ENCODE measurements around the gene OSM. TPM values are rescaled to one million over a fixed set of nuclear protein-coding genes. Genes with fewer than 3 reads are reported as not detected.
A peak's percentile ranks its signal among the peaks of the same experiment; 100 is the strongest.

OSM gene
- total RNA-seq, 1 donor from 2014 or later = 0.52 TPM

DNA sequence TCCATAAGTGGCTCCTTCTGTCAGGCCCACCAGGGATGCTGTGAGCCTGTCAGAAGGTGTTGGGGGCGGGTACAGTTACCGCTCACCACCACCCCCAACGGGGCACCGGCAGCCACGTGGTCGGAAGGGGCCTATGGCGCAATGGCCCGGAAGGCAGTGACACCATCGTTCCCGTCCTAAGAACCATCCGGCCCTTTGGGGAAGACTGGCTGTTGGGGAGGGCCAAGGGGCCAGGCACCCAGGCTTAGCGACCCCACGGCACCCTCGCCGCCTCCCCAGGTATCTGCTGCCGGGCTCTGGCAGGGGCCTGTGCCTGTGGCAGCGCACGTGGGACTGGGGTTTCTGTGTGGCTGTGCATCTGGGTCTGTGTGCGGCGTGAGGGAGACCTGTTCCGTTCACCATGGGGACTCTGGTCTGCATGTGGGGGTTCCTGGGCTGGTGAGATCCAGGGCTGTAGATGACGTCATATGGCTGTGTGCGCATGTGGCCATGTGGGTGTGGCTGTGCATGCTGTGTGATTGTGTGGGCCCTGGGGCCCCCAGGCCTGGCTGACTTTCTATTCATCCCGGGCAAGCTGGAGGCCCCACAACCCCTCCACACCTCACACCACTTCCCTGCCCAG, 717 bp downstream of the OSM start:
- Histone ChIP-seq H3K9me3 (ENCODE audit: control insufficient read depth in 3 of 3, low read length in 3 of 3) (no peaks in the 10 kb centered on the region), H3K27ac (ENCODE audit: low read depth, low read length) (peak overlapping the region; percentile 51), H3K4me1 (ENCODE audit: control insufficient read depth in 3 of 3, insufficient read depth in 3 of 3, low read length in 3 of 3) (peaks cover 0 to 12% (median 2%) of the 10 kb centered on the region in 3 donors), H3K4me3 (ENCODE audit: low read length in 3 of 3) (peak overlapping the region in 2 of 3 donors; percentile 23 to 40), H3K36me3 (ENCODE audit: control insufficient read depth in 3 of 3, insufficient read depth in 3 of 3, low read length in 3 of 3) (no peaks in the 10 kb centered on the region), H3K9ac (ENCODE audit: low read depth in 1 of 3, low read length in 3 of 3) (peak overlapping the region in 1 of 3 donors; percentile 23), H3K27me3 (ENCODE audit: control insufficient read depth in 3 of 3, insufficient read depth in 3 of 3, low read length in 3 of 3) (peaks cover 0 to 18% (median 14%) of the 10 kb centered on the region in 3 donors)

DNA sequence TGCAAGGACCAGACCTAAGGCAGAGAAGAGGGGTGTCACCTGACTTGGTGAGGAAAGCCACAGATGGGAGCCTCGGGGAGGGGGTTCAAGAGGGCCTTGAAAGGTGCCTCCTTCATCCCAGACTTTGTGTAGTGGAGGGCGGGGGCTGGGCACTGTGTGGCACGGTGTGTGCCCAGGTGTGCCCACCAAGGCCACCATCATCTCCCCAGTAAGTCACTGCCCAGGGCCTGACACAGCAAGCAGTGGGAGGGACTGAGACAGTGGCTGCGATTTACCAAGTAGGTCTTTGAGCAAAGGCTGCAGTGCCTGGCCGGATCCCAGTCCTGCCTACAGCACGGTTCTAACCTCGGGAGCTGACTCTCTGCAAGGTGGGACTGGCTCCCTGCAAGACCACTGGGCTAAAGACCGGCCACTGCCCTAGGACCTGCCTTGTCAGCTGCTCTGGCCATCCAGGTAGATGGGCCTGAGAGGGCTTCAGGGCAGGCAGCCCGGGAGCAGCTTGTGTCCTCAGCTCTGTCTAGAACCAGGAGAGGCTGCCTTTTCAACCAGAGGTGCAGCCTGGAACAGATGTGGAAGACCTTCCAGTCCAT, 1.4 kb downstream of the OSM start:
- Histone ChIP-seq H3K36me3 (ENCODE audit: control insufficient read depth in 3 of 3, insufficient read depth in 3 of 3, low read length in 3 of 3) (no peaks in the 10 kb centered on the region), H3K9me3 (ENCODE audit: control insufficient read depth in 3 of 3, low read length in 3 of 3) (no peaks in the 10 kb centered on the region), H3K4me1 (ENCODE audit: control insufficient read depth in 3 of 3, insufficient read depth in 3 of 3, low read length in 3 of 3) (peaks cover 0 to 12% (median 2%) of the 10 kb centered on the region in 3 donors), H3K4me3 (ENCODE audit: low read length in 3 of 3) (no peak overlapping the region), H3K27me3 (ENCODE audit: control insufficient read depth in 3 of 3, insufficient read depth in 3 of 3, low read length in 3 of 3) (peaks cover 0 to 19% (median 14%) of the 10 kb centered on the region in 3 donors), H3K9ac (ENCODE audit: low read depth in 1 of 3, low read length in 3 of 3) (no peak overlapping the region), H3K27ac (ENCODE audit: low read depth, low read length) (no peak overlapping the region)

DNA sequence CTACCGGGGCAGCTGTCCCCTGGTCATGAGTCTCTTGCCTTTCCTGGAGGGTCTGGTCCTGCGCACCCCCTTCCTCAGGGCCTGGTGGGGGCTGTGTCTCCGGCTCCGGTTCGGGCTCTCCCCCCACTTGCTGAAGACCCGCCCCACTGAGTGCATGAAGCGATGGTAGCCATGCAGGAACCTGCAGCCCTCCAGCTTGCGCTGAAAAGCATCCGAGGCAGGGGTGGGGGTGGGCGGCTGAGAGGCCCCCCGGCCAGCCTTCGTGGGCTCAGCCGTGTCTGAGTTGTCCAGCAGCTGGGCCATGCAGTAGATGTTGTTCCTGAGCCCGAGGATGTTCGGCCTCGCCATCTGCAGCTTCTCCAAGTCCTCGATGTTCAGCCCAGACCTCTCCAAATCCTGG, 2.8 kb downstream of the OSM start:
- no peak overlapping the region for H3K9ac ChIP-seq (ENCODE audit: low read depth in 1 of 3, low read length in 3 of 3)
- no peak overlapping the region for H3K4me3 ChIP-seq (ENCODE audit: low read length in 3 of 3)
- no peaks in the 10 kb centered on the region for H3K9me3 ChIP-seq (ENCODE audit: control insufficient read depth in 3 of 3, low read length in 3 of 3)
- no peaks in the 10 kb centered on the region for H3K36me3 ChIP-seq (ENCODE audit: control insufficient read depth in 3 of 3, insufficient read depth in 3 of 3, low read length in 3 of 3)
- no peak overlapping the region for H3K27ac ChIP-seq (ENCODE audit: low read depth, low read length)
- peaks cover 0 to 12% (median 2%) of the 10 kb centered on the region in 3 donors for H3K4me1 ChIP-seq (ENCODE audit: control insufficient read depth in 3 of 3, insufficient read depth in 3 of 3, low read length in 3 of 3)
- H3K27me3 ChIP-seq (ENCODE audit: control insufficient read depth in 3 of 3, insufficient read depth in 3 of 3, low read length in 3 of 3) = peaks cover 0 to 19% (median 14%) of the 10 kb centered on the region in 3 donors

DNA sequence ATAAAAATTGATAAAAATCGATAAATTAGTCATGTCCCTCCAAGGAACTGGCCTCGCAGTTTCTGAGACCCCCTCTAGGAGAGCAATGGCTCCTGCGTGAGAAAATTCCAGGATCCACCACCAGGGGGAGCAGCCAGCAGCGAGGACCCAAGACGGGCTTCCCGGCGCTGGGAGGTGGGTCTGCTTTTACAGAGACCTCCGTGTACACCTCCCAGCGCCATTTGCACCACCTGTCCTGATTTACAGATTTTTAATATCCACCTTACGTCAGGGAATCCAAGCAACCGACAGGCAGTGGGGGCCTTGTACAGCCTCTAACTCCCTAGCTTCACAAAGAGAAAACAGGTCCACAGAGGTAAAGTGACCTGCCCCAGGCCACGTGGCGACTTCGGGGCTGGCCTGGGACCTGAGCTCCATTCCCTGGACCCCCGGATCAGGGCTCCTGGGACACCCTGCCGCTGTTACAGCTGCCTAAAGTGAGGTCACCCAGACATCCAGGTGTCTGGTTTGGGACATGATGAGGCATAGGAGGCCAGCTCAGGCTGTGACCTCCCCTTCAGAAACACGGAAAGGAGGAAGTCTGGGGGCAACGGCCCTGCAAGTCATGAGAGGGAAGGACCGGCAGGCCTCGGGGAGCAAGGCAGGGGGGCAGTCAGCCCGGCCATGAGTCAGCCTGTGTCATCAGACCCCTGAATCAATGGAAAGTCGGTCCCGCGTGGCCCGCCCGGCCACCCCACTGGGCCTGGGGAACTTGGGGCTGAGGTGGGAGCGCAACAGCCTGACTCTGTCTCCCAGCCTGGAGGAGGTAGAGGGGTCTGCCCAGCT, 3.5 kb downstream of the OSM start:
- H3K9me3 ChIP-seq (ENCODE audit: control insufficient read depth in 3 of 3, low read length in 3 of 3) = no peaks in the 10 kb centered on the region
- peak overlapping the region; percentile 15 to 48 (median 45) for H3K4me3 ChIP-seq (ENCODE audit: low read length in 3 of 3)
- peaks cover 0 to 12% (median 2%) of the 10 kb centered on the region in 3 donors for H3K4me1 ChIP-seq (ENCODE audit: control insufficient read depth in 3 of 3, insufficient read depth in 3 of 3, low read length in 3 of 3)
- peaks cover 0 to 19% (median 14%) of the 10 kb centered on the region in 3 donors for H3K27me3 ChIP-seq (ENCODE audit: control insufficient read depth in 3 of 3, insufficient read depth in 3 of 3, low read length in 3 of 3)
- no peak overlapping the region for H3K27ac ChIP-seq (ENCODE audit: low read depth, low read length)
- H3K36me3 ChIP-seq (ENCODE audit: control insufficient read depth in 3 of 3, insufficient read depth in 3 of 3, low read length in 3 of 3) = no peaks in the 10 kb centered on the region
- peak overlapping the region in 1 of 3 donors; percentile 65 for H3K9ac ChIP-seq (ENCODE audit: low read depth in 1 of 3, low read length in 3 of 3)

DNA sequence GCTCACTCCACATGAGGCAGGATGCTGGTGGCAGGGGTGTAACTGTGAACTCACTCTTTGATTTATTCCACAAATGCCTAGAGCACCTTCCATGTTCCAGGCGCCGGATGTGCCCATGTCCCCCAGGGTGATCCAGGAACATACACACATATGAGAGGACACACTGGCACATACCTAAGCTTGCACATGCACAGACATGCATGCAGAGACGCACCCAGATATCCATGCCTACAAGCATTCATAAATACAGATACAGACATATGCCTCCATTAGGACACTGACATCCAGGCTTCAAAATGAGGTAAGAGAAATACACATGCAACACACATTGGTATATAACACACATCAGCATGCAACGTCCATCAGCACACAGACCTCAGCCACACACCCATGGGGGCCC, 4.5 kb downstream of the OSM start:
- peaks cover 0 to 12% (median 2%) of the 10 kb centered on the region in 3 donors for H3K4me1 ChIP-seq (ENCODE audit: control insufficient read depth in 3 of 3, insufficient read depth in 3 of 3, low read length in 3 of 3)
- no peaks in the 10 kb centered on the region for H3K36me3 ChIP-seq (ENCODE audit: control insufficient read depth in 3 of 3, insufficient read depth in 3 of 3, low read length in 3 of 3)
- peaks cover 0 to 19% (median 14%) of the 10 kb centered on the region in 3 donors for H3K27me3 ChIP-seq (ENCODE audit: control insufficient read depth in 3 of 3, insufficient read depth in 3 of 3, low read length in 3 of 3)
- H3K9me3 ChIP-seq (ENCODE audit: control insufficient read depth in 3 of 3, low read length in 3 of 3) = no peaks in the 10 kb centered on the region
- H3K9ac ChIP-seq (ENCODE audit: low read depth in 1 of 3, low read length in 3 of 3) = no peak overlapping the region
- H3K27ac ChIP-seq (ENCODE audit: low read depth, low read length) = no peak overlapping the region
- H3K4me3 ChIP-seq (ENCODE audit: low read length in 3 of 3) = no peak overlapping the region

DNA sequence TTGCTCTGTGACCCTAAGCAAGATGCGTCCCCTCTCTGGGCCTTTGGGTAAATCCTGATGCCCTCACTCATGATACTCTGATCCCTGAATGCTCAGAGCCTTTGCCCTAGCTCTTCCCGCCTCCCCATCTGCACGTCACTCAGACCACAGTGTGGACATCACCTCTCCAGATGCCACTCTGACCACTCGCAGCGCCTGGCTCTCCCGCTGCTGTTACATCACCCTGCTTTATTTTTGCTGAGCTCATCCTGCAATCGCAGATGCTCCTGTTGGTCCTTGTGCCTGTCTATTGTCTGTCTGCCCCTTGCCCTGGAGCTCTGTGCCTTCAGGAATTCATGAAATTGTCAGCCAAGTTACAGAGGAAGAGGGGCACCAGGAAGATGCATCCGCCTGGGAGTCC, 5.5 kb downstream of the OSM start:
- H3K4me1 ChIP-seq (ENCODE audit: control insufficient read depth in 3 of 3, insufficient read depth in 3 of 3, low read length in 3 of 3) = peaks cover 1 to 14% (median 2%) of the 10 kb centered on the region in 3 donors
- no peak overlapping the region for H3K4me3 ChIP-seq (ENCODE audit: low read length in 3 of 3)
- H3K36me3 ChIP-seq (ENCODE audit: control insufficient read depth in 3 of 3, insufficient read depth in 3 of 3, low read length in 3 of 3) = no peaks in the 10 kb centered on the region
- no peaks in the 10 kb centered on the region for H3K9me3 ChIP-seq (ENCODE audit: control insufficient read depth in 3 of 3, low read length in 3 of 3)
- H3K9ac ChIP-seq (ENCODE audit: low read depth in 1 of 3, low read length in 3 of 3) = no peak overlapping the region
- H3K27me3 ChIP-seq (ENCODE audit: control insufficient read depth in 3 of 3, insufficient read depth in 3 of 3, low read length in 3 of 3) = peaks cover 0 to 19% (median 14%) of the 10 kb centered on the region in 3 donors
- H3K27ac ChIP-seq (ENCODE audit: low read depth, low read length) = no peak overlapping the region

DNA sequence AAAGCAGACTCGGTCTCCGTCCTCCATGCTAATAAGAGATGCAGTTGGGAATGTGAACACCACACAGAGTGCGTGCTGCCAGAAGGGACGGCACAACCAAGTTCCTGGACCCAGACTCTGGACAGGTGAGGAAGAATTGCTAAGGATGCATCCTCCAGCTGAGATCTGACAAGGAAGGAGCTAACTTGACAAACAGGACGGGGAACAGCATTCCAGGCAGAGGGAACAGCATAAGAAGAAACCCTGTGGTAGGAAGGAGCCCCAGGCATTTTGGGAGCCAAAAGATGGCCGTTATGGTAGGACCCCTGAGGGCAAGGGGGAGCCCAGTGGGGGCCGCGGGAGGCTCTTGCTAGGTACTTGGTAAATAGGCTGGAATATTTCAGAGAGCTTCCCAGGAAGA, 6.0 kb downstream of the OSM start:
- H3K4me1 ChIP-seq (ENCODE audit: control insufficient read depth in 3 of 3, insufficient read depth in 3 of 3, low read length in 3 of 3) = peaks cover 2 to 18% (median 4%) of the 10 kb centered on the region in 3 donors

DNA sequence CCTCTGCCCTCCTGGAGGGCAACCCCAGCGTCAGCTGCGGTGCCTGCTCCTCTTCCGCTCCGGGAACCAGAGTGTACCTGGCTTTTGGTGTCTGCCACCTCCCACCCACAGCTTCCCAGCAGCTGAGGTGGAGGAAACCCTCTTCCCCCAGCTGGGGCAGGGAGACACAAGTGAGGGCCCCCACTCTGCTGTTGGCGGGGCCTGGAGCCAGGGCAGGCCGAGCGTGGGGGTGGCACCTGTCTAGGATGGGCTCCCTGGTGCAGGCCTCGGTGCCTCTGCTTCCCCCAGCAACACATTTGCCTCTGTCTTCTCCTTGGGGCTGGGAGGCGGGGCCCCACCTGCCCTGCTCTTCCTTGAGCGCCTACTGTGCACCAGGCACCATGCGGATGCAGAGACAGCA, 6.4 kb downstream of the OSM start:
- Histone ChIP-seq H3K9me3 (ENCODE audit: control insufficient read depth in 3 of 3, low read length in 3 of 3) (no peaks in the 10 kb centered on the region), H3K36me3 (ENCODE audit: control insufficient read depth in 3 of 3, insufficient read depth in 3 of 3, low read length in 3 of 3) (no peaks in the 10 kb centered on the region), H3K27me3 (ENCODE audit: control insufficient read depth in 3 of 3, insufficient read depth in 3 of 3, low read length in 3 of 3) (peaks cover 0 to 15% (median 14%) of the 10 kb centered on the region in 3 donors), H3K4me3 (ENCODE audit: low read length in 3 of 3) (no peak overlapping the region), H3K9ac (ENCODE audit: low read depth in 1 of 3, low read length in 3 of 3) (no peak overlapping the region), H3K27ac (ENCODE audit: low read depth, low read length) (no peak overlapping the region), H3K4me1 (ENCODE audit: control insufficient read depth in 3 of 3, insufficient read depth in 3 of 3, low read length in 3 of 3) (peaks cover 2 to 14% (median 4%) of the 10 kb centered on the region in 3 donors)

More for the DNA sequence above, 6.0 kb downstream of the OSM start:
- Histone ChIP-seq H3K36me3 (ENCODE audit: control insufficient read depth in 3 of 3, insufficient read depth in 3 of 3, low read length in 3 of 3) (no peaks in the 10 kb centered on the region), H3K27me3 (ENCODE audit: control insufficient read depth in 3 of 3, insufficient read depth in 3 of 3, low read length in 3 of 3) (peaks cover 0 to 15% (median 14%) of the 10 kb centered on the region in 3 donors), H3K4me3 (ENCODE audit: low read length in 3 of 3) (no peak overlapping the region), H3K9me3 (ENCODE audit: control insufficient read depth in 3 of 3, low read length in 3 of 3) (no peaks in the 10 kb centered on the region), H3K9ac (ENCODE audit: low read depth in 1 of 3, low read length in 3 of 3) (no peak overlapping the region), H3K27ac (ENCODE audit: low read depth, low read length) (no peak overlapping the region)

DNA sequence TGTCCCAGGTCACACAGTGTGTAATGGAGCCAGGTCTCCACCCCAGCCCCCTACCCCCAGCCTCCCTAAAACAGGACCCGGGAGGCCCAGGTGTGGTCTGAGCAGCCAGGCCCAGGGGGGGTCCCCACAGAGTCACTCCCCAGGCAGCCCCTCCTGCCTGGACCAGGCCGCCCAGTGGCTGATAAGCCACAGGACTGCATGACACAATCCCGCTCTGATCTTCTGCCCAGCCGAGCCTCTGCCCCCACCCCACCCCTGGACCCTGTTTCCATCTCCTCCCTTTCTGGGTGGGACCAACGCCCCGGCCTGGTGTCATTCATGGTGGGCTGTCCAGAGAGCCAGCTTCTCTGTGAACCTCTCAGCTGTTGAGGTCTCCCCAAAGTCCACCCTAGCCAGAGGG, 12.3 kb downstream of the OSM start:
- H3K36me3 ChIP-seq (ENCODE audit: control insufficient read depth in 3 of 3, insufficient read depth in 3 of 3, low read length in 3 of 3) = no peaks in the 10 kb centered on the region
- H3K27me3 ChIP-seq (ENCODE audit: control insufficient read depth in 3 of 3, insufficient read depth in 3 of 3, low read length in 3 of 3) = peaks cover 0 to 4% (median 4%) of the 10 kb centered on the region in 3 donors
- no peak overlapping the region for H3K4me3 ChIP-seq (ENCODE audit: low read length in 3 of 3)
- no peaks in the 10 kb centered on the region for H3K9me3 ChIP-seq (ENCODE audit: control insufficient read depth in 3 of 3, low read length in 3 of 3)
- H3K9ac ChIP-seq (ENCODE audit: low read depth in 1 of 3, low read length in 3 of 3) = no peak overlapping the region
- no peak overlapping the region for H3K27ac ChIP-seq (ENCODE audit: low read depth, low read length)
- H3K4me1 ChIP-seq (ENCODE audit: control insufficient read depth in 3 of 3, insufficient read depth in 3 of 3, low read length in 3 of 3) = peaks cover 5 to 18% (median 14%) of the 10 kb centered on the region in 3 donors

All from skeletal muscle tissue (tissue), 4 donors.